GM12878 (cell line): ENCODE measurements around the gene TEAD4. TPM values are rescaled to one million over a fixed set of nuclear protein-coding genes. Genes with fewer than 3 reads are reported as not detected.

Experiments used
- ATAC-seq: fragments of 200-7000 bp; cut with Tn5 transposase; 3 replicates; pipeline ENCODE4 v1.9.1; 2020; ENCODE audit warnings: mild to moderate bottlenecking, moderate library complexity
- BruUV-seq: library from RNA; stranded (reverse); fragments of 400-500 nt; replicated peaks from 2 replicates; lab custom pipeline; 2021; lab: Mats Ljungman, UMichigan
- CTCF ChIA-PET: fragments of 300-600 bp; sonication (Branson Sonifier 250); formaldehyde crosslinking; extraction: SDS; loops from one replicate; lab custom pipeline; 2021; ENCODE audit warnings: inconsistent platforms; lab: Yijun Ruan, JAX
- POLR2A ChIA-PET: fragments of 350-600 bp; formaldehyde crosslinking; extraction: SDS; loops from one replicate; lab custom pipeline; 2021; ENCODE audit warnings: inconsistent platforms; lab: Charles Lee
- RAD21 ChIA-PET: fragments of 300-600 bp; sonication (Branson Sonifier 250); formaldehyde crosslinking; loops from one replicate; lab custom pipeline; 2023; ENCODE audit warnings: antibody characterized with exemption; ENCODE audit not compliant: unreplicated experiment; lab: Charles Lee
- SMC1A ChIA-PET: fragments of 300-600 bp; sonication (Branson Sonifier 250); formaldehyde crosslinking; loops from one replicate; lab custom pipeline; 2023; ENCODE audit not compliant: unreplicated experiment, uncharacterized antibody; lab: Charles Lee
- DNase-seq: peaks from one replicate; pipeline ENCODE4 v3.0.0-alpha.2; 2011; ENCODE audit warnings: low read depth, low spot score
- FAIRE-seq: peaks from 3 replicates; lab custom pipeline; 2011; peaks lifted over from hg19 to GRCh38; lab: Jason Lieb, UNC
- H2AFZ ChIP-seq: 2 replicates; pipeline ENCODE4 v1.6.0; 2011; ENCODE audit warnings: low read depth, low read length, control low read depth; ENCODE audit not compliant: control insufficient read depth
- H3K27ac ChIP-seq: 2 replicates; pipeline ENCODE4 v1.5.1; 2011; ENCODE audit warnings: control low read depth; ENCODE audit not compliant: control insufficient read depth, insufficient read depth
- H3K27me3 ChIP-seq, 2 experiments: replicated peaks in 1 of 2; 2 replicates each; pipeline versions ENCODE4 v1.6.0 to v1.6.1; 2011; ENCODE audit warnings: low read length in 1 of 2; ENCODE audit not compliant: control insufficient read depth in 2 of 2, insufficient read depth in 2 of 2
- H3K36me3 ChIP-seq, 2 experiments: 2 replicates each; pipeline ENCODE4 v1.5.1; 2011; ENCODE audit warnings: low read length in 1 of 2; ENCODE audit not compliant: control insufficient read depth in 2 of 2, insufficient read depth in 2 of 2
- H3K4me1 ChIP-seq: 2 replicates; pipeline ENCODE4 v1.6.1; 2011; ENCODE audit warnings: mild to moderate bottlenecking, low read length, moderate library complexity, mixed read lengths; ENCODE audit not compliant: control insufficient read depth, insufficient read depth
- H3K4me2 ChIP-seq: 2 replicates; pipeline ENCODE4 v1.6.0; 2011; ENCODE audit warnings: control low read depth; ENCODE audit not compliant: control insufficient read depth, insufficient read depth
- H3K4me3 ChIP-seq: fragments of 200-600 bp; sonication (generic); 2 replicates; pipeline ENCODE4 v1.5.1; 2016
- H3K79me2 ChIP-seq: 2 replicates; pipeline ENCODE4 v1.6.0; 2011; ENCODE audit warnings: low read length; ENCODE audit not compliant: control insufficient read depth, insufficient read depth
- H3K9ac ChIP-seq: 2 replicates; pipeline ENCODE4 v1.8.0; 2011; ENCODE audit warnings: low read length, control low read depth, mixed read lengths; ENCODE audit not compliant: control insufficient read depth, insufficient read depth
- H3K9me3 ChIP-seq: replicated peaks from 3 replicates; pipeline ENCODE4 v1.5.1; 2011; ENCODE audit warnings: mild to moderate bottlenecking, low read length; ENCODE audit not compliant: control insufficient read depth, insufficient read depth
- H4K20me1 ChIP-seq: 2 replicates; pipeline ENCODE4 v1.6.0; 2011; ENCODE audit not compliant: control insufficient read depth, insufficient read depth
- FOS ChIP-seq: IDR thresholded peaks from 3 replicates; pipeline ENCODE4 v1.6.1; 2011; ENCODE audit warnings: borderline replicate concordance; ENCODE audit not compliant: insufficient read length; ENCODE audit errors: extremely low read depth
- RAD21 ChIP-seq: IDR thresholded peaks from 2 replicates; pipeline ENCODE4 v1.6.1; 2011; ENCODE audit warnings: mild to moderate bottlenecking, low read depth, low read length, moderate library complexity; ENCODE audit not compliant: insufficient read depth
- RUNX3 ChIP-seq: IDR thresholded peaks from 2 replicates; pipeline ENCODE4 v1.6.1; 2012; ENCODE audit warnings: low read length, inconsistent platforms
- SMC3 ChIP-seq: IDR thresholded peaks from 2 replicates; pipeline ENCODE4 v1.6.1; 2011; ENCODE audit warnings: low read length, improper control_type of control experiment, borderline replicate concordance
- ZNF207 ChIP-seq: fragments of 450-650 bp; IDR thresholded peaks from 2 replicates; pipeline ENCODE4 v1.6.1; 2014; ENCODE audit warnings: antibody characterized with exemption, mild to moderate bottlenecking, borderline replicate concordance
- ZNF274 ChIP-seq: IDR thresholded peaks from one replicate; pipeline ENCODE4 v1.8.0; 2011; ENCODE audit not compliant: insufficient read length, insufficient read depth
- WGBS: methylation state at CpG from one replicate; pipeline ENCODE4 v1.1.6; 2016; ENCODE audit warnings: low lambda C conversion rate; ENCODE audit not compliant: insufficient replicate concordance, insufficient coverage; ENCODE audit errors: missing lambda C conversion rate; 5-methylcytosine and 5-hydroxymethylcytosine counted together
- in situ Hi-C: fragments of 300-500 bp; cut with MboI; formaldehyde crosslinking; loops from 9 replicates; pipeline ENCODE4 v1.14.3; 2018; ENCODE audit warnings: mixed read lengths
- intact Hi-C: fragments of 100-400 bp; cut with micrococcal nuclease; formaldehyde crosslinking; loops from one replicate; pipeline ENCODE4 v1.14.2; 2022; ENCODE audit not compliant: unreplicated experiment
- polyA plus RNA-seq, 11 experiments: library from polyadenylated mRNA; depleted of rRNA in 4 of 11; unstranded in 6 of 11; stranded (reverse) in 5 of 11; fragments of >200 nt; fragmentation: Nextera tagmentation in 4 of 11; fragmentation: Illumina TruSeq in 1 of 11; extraction: Ambion mirVana in 4 of 11; extraction: Trizol in 1 of 11; gene quantifications; 1 replicate in 1 of 11; 2 replicates in 10 of 11; pipeline versions ENCODE4 v1.2.1 to v1.2.3, GENCODE V29; 2011 to 2016; ENCODE audit warnings: inconsistent platforms in 2 of 11, missing spikeins in 2 of 11, low read depth in 1 of 11
- total RNA-seq, 4 experiments: library from RNA; depleted of rRNA in 3 of 4; stranded (reverse); fragments of >200 nt in 3 of 4; fragmentation: Illumina TruSeq in 1 of 4; extraction: Trizol in 1 of 4; gene quantifications; 2 replicates each; pipeline versions ENCODE4 v1.2.1 to v1.2.3, GENCODE V29; 2013 to 2021
- TF ChIP-seq, protein P1 (sequence below), 3 experiments: IDR thresholded peaks in 2 of 3; conservative IDR thresholded peaks in 1 of 3; 2 replicates each; pipeline ENCODE4 v1.5.1; 2011; ENCODE audit warnings: low read depth in 3 of 3, low read length in 3 of 3, mild to moderate bottlenecking in 3 of 3, control low read depth in 2 of 3, moderate library complexity in 2 of 3, inconsistent platforms in 1 of 3, mixed read lengths in 1 of 3; ENCODE audit not compliant: control insufficient read depth in 2 of 3, insufficient read depth in 1 of 3; ENCODE audit errors: extremely low read depth in 1 of 3
- TF ChIP-seq, protein P2 (sequence below): fragments of 450-650 bp; IDR thresholded peaks from 2 replicates; pipeline ENCODE4 v1.6.1; 2016; ENCODE audit warnings: mild to moderate bottlenecking
- TF ChIP-seq, protein P3 (sequence below): fragments of 450-650 bp; IDR thresholded peaks from 2 replicates; pipeline ENCODE4 v1.6.1; 2018; ENCODE audit warnings: borderline replicate concordance, mild to moderate bottlenecking; ENCODE audit not compliant: partially characterized antibody

The TEAD4 gene
- total and polyA plus RNA-seq, 10 of the 15 experiments (the other 5 are each of a cell fraction or from before 2014, with no cell fraction given): 0.04 to 0.68 (median 0.31) TPM; not detected in 4

DNA sequence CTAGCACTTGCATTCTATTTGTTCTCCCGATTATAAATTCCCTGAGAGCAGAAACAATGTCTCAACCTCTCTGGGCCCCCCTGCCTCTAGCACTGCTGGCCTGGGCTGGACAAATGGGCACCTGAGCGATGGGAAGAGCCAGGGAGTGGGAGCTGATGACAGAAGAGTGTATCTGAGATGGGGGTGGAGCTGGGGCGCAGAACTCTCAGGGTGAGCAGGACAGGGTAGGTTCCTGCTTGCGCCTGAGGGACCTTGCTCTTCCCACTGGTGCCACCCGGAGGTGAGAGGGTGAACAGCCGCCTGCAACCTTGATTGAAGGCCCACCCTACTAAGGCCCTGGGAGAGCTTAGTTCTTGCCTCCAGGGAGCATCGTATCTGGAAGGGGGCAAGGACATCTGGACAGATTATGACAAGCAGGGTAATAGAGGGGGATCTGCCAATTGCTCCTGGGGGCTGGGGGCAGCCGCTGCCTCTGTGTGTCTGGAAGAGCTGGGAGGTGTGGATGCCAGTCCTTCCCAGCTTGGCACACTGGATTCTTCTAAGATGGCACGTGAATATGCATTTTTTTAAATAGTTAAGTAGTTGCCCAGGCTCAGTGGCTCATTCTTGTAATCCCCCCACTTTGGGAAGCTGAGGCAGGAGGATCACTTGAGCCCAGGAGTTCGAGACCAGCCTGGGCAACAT, 75.0 kb downstream of the TEAD4 start:
- H3K9me3 ChIP-seq: no peaks in the 10 kb centered on the region
- DNase-seq: no peak
- peak; percentile 99 for ATAC-seq
- H3K4me1 ChIP-seq: no peaks in the 10 kb centered on the region
- no peak overlapping the region for H3K9ac ChIP-seq
- intact Hi-C loops (loop anchor here (5.0 kb wide), 1 partner anchor 187 kb away; no protein-coding TSS in a partner anchor), in situ Hi-C loops (no loop called here)
- H3K79me2 ChIP-seq: no peaks in the 10 kb centered on the region
- TF ChIP-seq, protein P1, sequence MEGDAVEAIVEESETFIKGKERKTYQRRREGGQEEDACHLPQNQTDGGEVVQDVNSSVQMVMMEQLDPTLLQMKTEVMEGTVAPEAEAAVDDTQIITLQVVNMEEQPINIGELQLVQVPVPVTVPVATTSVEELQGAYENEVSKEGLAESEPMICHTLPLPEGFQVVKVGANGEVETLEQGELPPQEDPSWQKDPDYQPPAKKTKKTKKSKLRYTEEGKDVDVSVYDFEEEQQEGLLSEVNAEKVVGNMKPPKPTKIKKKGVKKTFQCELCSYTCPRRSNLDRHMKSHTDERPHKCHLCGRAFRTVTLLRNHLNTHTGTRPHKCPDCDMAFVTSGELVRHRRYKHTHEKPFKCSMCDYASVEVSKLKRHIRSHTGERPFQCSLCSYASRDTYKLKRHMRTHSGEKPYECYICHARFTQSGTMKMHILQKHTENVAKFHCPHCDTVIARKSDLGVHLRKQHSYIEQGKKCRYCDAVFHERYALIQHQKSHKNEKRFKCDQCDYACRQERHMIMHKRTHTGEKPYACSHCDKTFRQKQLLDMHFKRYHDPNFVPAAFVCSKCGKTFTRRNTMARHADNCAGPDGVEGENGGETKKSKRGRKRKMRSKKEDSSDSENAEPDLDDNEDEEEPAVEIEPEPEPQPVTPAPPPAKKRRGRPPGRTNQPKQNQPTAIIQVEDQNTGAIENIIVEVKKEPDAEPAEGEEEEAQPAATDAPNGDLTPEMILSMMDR (IDR thresholded peaks at IDR 0.05 in 2 of 3, conservative IDR thresholded peaks at IDR 0.05 in 1 of 3; ENCODE audit: control insufficient read depth in 2 of 3, extremely low read depth in 1 of 3, insufficient read depth in 1 of 3, low read depth in 3 of 3, low read length in 3 of 3): peak; percentile 73 to 83 (median 76)
- TF ChIP-seq RAD21: peak; percentile 53; the same call in 1 of the 2 replicates
- TF ChIP-seq FOS: no peak
- no peak for TF ChIP-seq ZNF207
- TF ChIP-seq ZNF274: no peak
- peak; percentile 48; the same call in 1 of the 2 replicates for TF ChIP-seq SMC3
- TF ChIP-seq, protein P2, sequence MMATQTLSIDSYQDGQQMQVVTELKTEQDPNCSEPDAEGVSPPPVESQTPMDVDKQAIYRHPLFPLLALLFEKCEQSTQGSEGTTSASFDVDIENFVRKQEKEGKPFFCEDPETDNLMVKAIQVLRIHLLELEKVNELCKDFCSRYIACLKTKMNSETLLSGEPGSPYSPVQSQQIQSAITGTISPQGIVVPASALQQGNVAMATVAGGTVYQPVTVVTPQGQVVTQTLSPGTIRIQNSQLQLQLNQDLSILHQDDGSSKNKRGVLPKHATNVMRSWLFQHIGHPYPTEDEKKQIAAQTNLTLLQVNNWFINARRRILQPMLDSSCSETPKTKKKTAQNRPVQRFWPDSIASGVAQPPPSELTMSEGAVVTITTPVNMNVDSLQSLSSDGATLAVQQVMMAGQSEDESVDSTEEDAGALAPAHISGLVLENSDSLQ: peak; percentile 21; the same call in 1 of the 2 replicates
- TF ChIP-seq, protein P3, sequence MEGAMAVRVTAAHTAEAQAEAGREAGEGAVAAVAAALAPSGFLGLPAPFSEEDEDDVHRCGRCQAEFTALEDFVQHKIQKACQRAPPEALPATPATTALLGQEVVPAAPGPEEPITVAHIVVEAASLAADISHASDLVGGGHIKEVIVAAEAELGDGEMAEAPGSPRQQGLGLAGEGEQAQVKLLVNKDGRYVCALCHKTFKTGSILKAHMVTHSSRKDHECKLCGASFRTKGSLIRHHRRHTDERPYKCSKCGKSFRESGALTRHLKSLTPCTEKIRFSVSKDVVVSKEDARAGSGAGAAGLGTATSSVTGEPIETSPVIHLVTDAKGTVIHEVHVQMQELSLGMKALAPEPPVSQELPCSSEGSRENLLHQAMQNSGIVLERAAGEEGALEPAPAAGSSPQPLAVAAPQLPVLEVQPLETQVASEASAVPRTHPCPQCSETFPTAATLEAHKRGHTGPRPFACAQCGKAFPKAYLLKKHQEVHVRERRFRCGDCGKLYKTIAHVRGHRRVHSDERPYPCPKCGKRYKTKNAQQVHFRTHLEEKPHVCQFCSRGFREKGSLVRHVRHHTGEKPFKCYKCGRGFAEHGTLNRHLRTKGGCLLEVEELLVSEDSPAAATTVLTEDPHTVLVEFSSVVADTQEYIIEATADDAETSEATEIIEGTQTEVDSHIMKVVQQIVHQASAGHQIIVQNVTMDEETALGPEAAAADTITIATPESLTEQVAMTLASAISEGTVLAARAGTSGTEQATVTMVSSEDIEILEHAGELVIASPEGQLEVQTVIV: no peak
- no peak for TF ChIP-seq RUNX3
- BruUV-seq: no TSS peak
- WGBS: 13% methylated on average over 10 of the region's 10 CpGs
- ChIA-PET POLR2A (no interaction called here), SMC1A (no interaction called here), RAD21 (interaction anchor here (1.0 to 1.6 kb wide), 3 partner anchors 149 to 156 kb away, joined by 3 to 7 read pairs (median 5); no protein-coding TSS in a partner anchor), CTCF (interaction anchor here (0.6 to 2.6 kb wide), 8 partner anchors 9 to 249 kb away, joined by 3 to 10 read pairs (median 4); no protein-coding TSS in a partner anchor)
- FAIRE-seq: peak; percentile 71
- H3K4me3 ChIP-seq: no peak overlapping the region
- H2AFZ ChIP-seq: no peak overlapping the region
- no peaks in the 10 kb centered on the region for H3K36me3 ChIP-seq
- no peaks in the 10 kb centered on the region for H4K20me1 ChIP-seq
- no peak overlapping the region for H3K4me2 ChIP-seq
- H3K27me3 ChIP-seq: no peaks in the 10 kb centered on the region; a peak in 1 of 4 replicates
- H3K27ac ChIP-seq: no peak overlapping the region
